ENCODE results near the gene HS1BP3.

Gene HS1BP3

GRCh38 chr2:20684581-20685063 lies 33.7 kb upstream of the HS1BP3 start:
- no peak overlapping the region for H3K27ac ChIP-seq (ENCODE audit: insufficient read depth, low read depth, low read length, poor library complexity, severe bottlenecking)
- no peak overlapping the region for H3K4me3 ChIP-seq (ENCODE audit: insufficient read depth, low read depth, low read length)
- H3K27me3 ChIP-seq (ENCODE audit: control insufficient read depth, insufficient read depth, low read length, poor library complexity, severe bottlenecking): no peaks in the 10 kb centered on the region
- no peaks in the 10 kb centered on the region for H3K9me3 ChIP-seq (ENCODE audit: control insufficient read depth, low read length)
- WGBS, 2 experiments: 84 to 87% methylated on average over 6 of the region's 6 CpGs
- no peaks in the 10 kb centered on the region for H3K4me1 ChIP-seq (ENCODE audit: control insufficient read depth, insufficient read depth, low read length)
- peaks cover 16% of the 10 kb centered on the region for H3K36me3 ChIP-seq (ENCODE audit: control insufficient read depth, insufficient read depth, low read length)

- Histone ChIP-seq H3K9me3 (ENCODE audit: control insufficient read depth, low read length) (no peaks in the 10 kb centered on the region), H3K4me1 (ENCODE audit: control insufficient read depth, insufficient read depth, low read length) (peaks cover 4% of the 10 kb centered on the region), H3K36me3 (ENCODE audit: control insufficient read depth, insufficient read depth, low read length) (peaks cover 16% of the 10 kb centered on the region), H3K4me3 (ENCODE audit: insufficient read depth, low read depth, low read length) (no peak overlapping the region), H3K27me3 (ENCODE audit: control insufficient read depth, insufficient read depth, low read length, poor library complexity, severe bottlenecking) (no peaks in the 10 kb centered on the region), H3K27ac (ENCODE audit: insufficient read depth, low read depth, low read length, poor library complexity, severe bottlenecking) (no peak overlapping the region)
- 87 to 90% methylated on average over 7 of the region's 7 CpGs for WGBS, 2 experiments
These were observed 31.4 kb upstream of the HS1BP3 start for GRCh38 chr2:20682167-20682920.

- 95 to 96% methylated on average over 10 of the region's 10 CpGs for WGBS, 2 experiments
- Histone ChIP-seq H3K4me3 (ENCODE audit: insufficient read depth, low read depth, low read length) (no peak overlapping the region), H3K27ac (ENCODE audit: insufficient read depth, low read depth, low read length, poor library complexity, severe bottlenecking) (no peak overlapping the region), H3K9me3 (ENCODE audit: control insufficient read depth, low read length) (no peaks in the 10 kb centered on the region), H3K36me3 (ENCODE audit: control insufficient read depth, insufficient read depth, low read length) (peaks cover 10% of the 10 kb centered on the region), H3K27me3 (ENCODE audit: control insufficient read depth, insufficient read depth, low read length, poor library complexity, severe bottlenecking) (no peaks in the 10 kb centered on the region), H3K4me1 (ENCODE audit: control insufficient read depth, insufficient read depth, low read length) (peaks cover 9% of the 10 kb centered on the region)
These were observed 30.0 kb upstream of the HS1BP3 start for GRCh38 chr2:20680744-20681375.

- Histone ChIP-seq H3K9me3 (ENCODE audit: control insufficient read depth, low read length) (no peaks in the 10 kb centered on the region), H3K4me3 (ENCODE audit: insufficient read depth, low read depth, low read length) (no peak overlapping the region), H3K36me3 (ENCODE audit: control insufficient read depth, insufficient read depth, low read length) (peaks cover 7% of the 10 kb centered on the region), H3K27ac (ENCODE audit: insufficient read depth, low read depth, low read length, poor library complexity, severe bottlenecking) (no peak overlapping the region), H3K4me1 (ENCODE audit: control insufficient read depth, insufficient read depth, low read length) (peaks cover 30% of the 10 kb centered on the region), H3K27me3 (ENCODE audit: control insufficient read depth, insufficient read depth, low read length, poor library complexity, severe bottlenecking) (peaks cover 11% of the 10 kb centered on the region)
- WGBS, 2 experiments: 87 to 95% methylated on average over 1 to 2 of the region's 2 CpGs
These were observed 27.9 kb upstream of the HS1BP3 start for GRCh38 chr2:20678780-20679179.

- 91 to 100% methylated on average over 1 of the region's 1 CpG for WGBS, 2 experiments
- Histone ChIP-seq H3K27ac (ENCODE audit: insufficient read depth, low read depth, low read length, poor library complexity, severe bottlenecking) (no peak overlapping the region), H3K4me3 (ENCODE audit: insufficient read depth, low read depth, low read length) (no peak overlapping the region), H3K27me3 (ENCODE audit: control insufficient read depth, insufficient read depth, low read length, poor library complexity, severe bottlenecking) (peaks cover 18% of the 10 kb centered on the region), H3K4me1 (ENCODE audit: control insufficient read depth, insufficient read depth, low read length) (peaks cover 31% of the 10 kb centered on the region), H3K9me3 (ENCODE audit: control insufficient read depth, low read length) (no peaks in the 10 kb centered on the region), H3K36me3 (ENCODE audit: control insufficient read depth, insufficient read depth, low read length) (peaks cover 7% of the 10 kb centered on the region)
These were observed 27.1 kb upstream of the HS1BP3 start for GRCh38 chr2:20678086-20678395.

GRCh38 chr2:20677301-20678085 lies 26.6 kb upstream of the HS1BP3 start:
- no peak overlapping the region for H3K4me3 ChIP-seq (ENCODE audit: insufficient read depth, low read depth, low read length)
- peaks cover 35% of the 10 kb centered on the region for H3K4me1 ChIP-seq (ENCODE audit: control insufficient read depth, insufficient read depth, low read length)
- peaks cover 24% of the 10 kb centered on the region for H3K27me3 ChIP-seq (ENCODE audit: control insufficient read depth, insufficient read depth, low read length, poor library complexity, severe bottlenecking)
- H3K27ac ChIP-seq (ENCODE audit: insufficient read depth, low read depth, low read length, poor library complexity, severe bottlenecking): no peak overlapping the region
- 85 to 87% methylated on average over 15 of the region's 15 CpGs for WGBS, 2 experiments
- peaks cover 7% of the 10 kb centered on the region for H3K36me3 ChIP-seq (ENCODE audit: control insufficient read depth, insufficient read depth, low read length)
- no peaks in the 10 kb centered on the region for H3K9me3 ChIP-seq (ENCODE audit: control insufficient read depth, low read length)

GRCh38 chr2:20676353-20677215 lies 25.7 kb upstream of the HS1BP3 start:
- 84 to 86% methylated on average over 12 of the region's 12 CpGs for WGBS, 2 experiments
- Histone ChIP-seq H3K4me3 (ENCODE audit: insufficient read depth, low read depth, low read length) (no peak overlapping the region), H3K4me1 (ENCODE audit: control insufficient read depth, insufficient read depth, low read length) (peaks cover 43% of the 10 kb centered on the region), H3K27me3 (ENCODE audit: control insufficient read depth, insufficient read depth, low read length, poor library complexity, severe bottlenecking) (peaks cover 33% of the 10 kb centered on the region), H3K36me3 (ENCODE audit: control insufficient read depth, insufficient read depth, low read length) (peaks cover 7% of the 10 kb centered on the region), H3K27ac (ENCODE audit: insufficient read depth, low read depth, low read length, poor library complexity, severe bottlenecking) (no peak overlapping the region), H3K9me3 (ENCODE audit: control insufficient read depth, low read length) (no peaks in the 10 kb centered on the region)

- peaks cover 6% of the 10 kb centered on the region for H3K36me3 ChIP-seq (ENCODE audit: control insufficient read depth, insufficient read depth, low read length)
- peaks cover 40% of the 10 kb centered on the region for H3K27me3 ChIP-seq (ENCODE audit: control insufficient read depth, insufficient read depth, low read length, poor library complexity, severe bottlenecking)
- WGBS, 2 experiments: 81 to 82% methylated on average over 6 of the region's 6 CpGs
- no peak overlapping the region for H3K4me3 ChIP-seq (ENCODE audit: insufficient read depth, low read depth, low read length)
- no peak overlapping the region for H3K27ac ChIP-seq (ENCODE audit: insufficient read depth, low read depth, low read length, poor library complexity, severe bottlenecking)
- no peaks in the 10 kb centered on the region for H3K9me3 ChIP-seq (ENCODE audit: control insufficient read depth, low read length)
- peaks cover 49% of the 10 kb centered on the region for H3K4me1 ChIP-seq (ENCODE audit: control insufficient read depth, insufficient read depth, low read length)
These were observed 24.9 kb upstream of the HS1BP3 start for GRCh38 chr2:20675701-20676352.

- H3K36me3 ChIP-seq (ENCODE audit: control insufficient read depth, insufficient read depth, low read length): no peaks in the 10 kb centered on the region
- H3K9me3 ChIP-seq (ENCODE audit: control insufficient read depth, low read length): no peaks in the 10 kb centered on the region
- 68 to 70% methylated on average over 16 of the region's 16 CpGs for WGBS, 2 experiments
- peaks cover 47% of the 10 kb centered on the region for H3K27me3 ChIP-seq (ENCODE audit: control insufficient read depth, insufficient read depth, low read length, poor library complexity, severe bottlenecking)
- H3K4me3 ChIP-seq (ENCODE audit: insufficient read depth, low read depth, low read length): no peak overlapping the region
- H3K27ac ChIP-seq (ENCODE audit: insufficient read depth, low read depth, low read length, poor library complexity, severe bottlenecking): no peak overlapping the region
- H3K4me1 ChIP-seq (ENCODE audit: control insufficient read depth, insufficient read depth, low read length): peaks cover 49% of the 10 kb centered on the region
These were observed 24.2 kb upstream of the HS1BP3 start for GRCh38 chr2:20674974-20675679.

All from ectodermal cell (in vitro differentiated cells).